Osteoblast (primary cell): ENCODE results near the gene ZFHX3. TPM values are rescaled to one million over a fixed set of nuclear protein-coding genes. Genes with fewer than 3 reads are reported as not detected.

Experiments used
- DNase-seq: peaks from one replicate; pipeline ENCODE4 v3.0.0; 2011; ENCODE audit warnings: low spot score, mixed read lengths; ENCODE audit not compliant: insufficient read length; ENCODE audit errors: missing footprints
- H2AFZ ChIP-seq: 2 replicates; pipeline ENCODE4 v1.6.0; 2011; ENCODE audit warnings: mild to moderate bottlenecking, low read length
- H3K27ac ChIP-seq: 2 replicates; pipeline ENCODE4 v1.5.1; 2011; ENCODE audit warnings: mild to moderate bottlenecking, low read depth, low read length, moderate library complexity
- H3K27me3 ChIP-seq: 2 replicates; pipeline ENCODE4 v1.6.0; 2012; ENCODE audit warnings: mild to moderate bottlenecking, control low read depth, inconsistent platforms, low read length, moderate library complexity; ENCODE audit not compliant: insufficient read depth
- H3K36me3 ChIP-seq: 2 replicates; pipeline ENCODE4 v1.5.1; 2011; ENCODE audit warnings: mild to moderate bottlenecking, low read length, control low read depth, moderate library complexity; ENCODE audit not compliant: insufficient read depth
- H3K4me1 ChIP-seq: 2 replicates; pipeline ENCODE4 v1.5.1; 2011; ENCODE audit warnings: mild to moderate bottlenecking, low read length, control low read depth, moderate library complexity; ENCODE audit not compliant: insufficient read depth
- H3K4me2 ChIP-seq: 2 replicates; pipeline ENCODE4 v1.6.0; 2011; ENCODE audit warnings: mild to moderate bottlenecking, low read length; ENCODE audit not compliant: insufficient read depth
- H3K4me3 ChIP-seq: fragments of 200-600 bp; sonication (generic); 3 replicates; pipeline ENCODE4 v1.5.1; 2012; ENCODE audit warnings: mild to moderate bottlenecking, low read length, inconsistent platforms; ENCODE audit not compliant: insufficient read depth
- H3K79me2 ChIP-seq: 2 replicates; pipeline ENCODE4 v1.6.0; 2012; ENCODE audit warnings: mild to moderate bottlenecking, low read length, control low read depth, inconsistent platforms; ENCODE audit not compliant: insufficient read depth
- H3K9me3 ChIP-seq: 2 replicates; pipeline ENCODE4 v1.5.1; 2011; ENCODE audit warnings: low read depth, low read length, control low read depth
- H4K20me1 ChIP-seq: 2 replicates; pipeline ENCODE4 v1.6.0; 2012; ENCODE audit warnings: mild to moderate bottlenecking, low read length, control low read depth; ENCODE audit not compliant: insufficient read depth
- CTCF ChIP-seq: IDR thresholded peaks from 2 replicates; pipeline ENCODE4 v1.5.1; 2011; ENCODE audit warnings: mild to moderate bottlenecking, low read depth, low read length, moderate library complexity; ENCODE audit errors: extremely low read depth
- total RNA-seq: library from RNA; depleted of rRNA; stranded (reverse); fragments of >200 nt; gene quantifications from 2 replicates; pipeline ENCODE4 v1.2.3, GENCODE V29; 2012

Gene ZFHX3
- total RNA-seq, 1 donor: 14.5 TPM

- H3K27ac ChIP-seq: peak overlapping the region; percentile 88
- H3K4me1 ChIP-seq: peaks cover 69% of the 10 kb centered on the region
- H3K9me3 ChIP-seq: no peaks in the 10 kb centered on the region
- peaks cover 91% of the 10 kb centered on the region for H3K79me2 ChIP-seq
- H4K20me1 ChIP-seq: peaks cover 1% of the 10 kb centered on the region
- peak overlapping the region; percentile 87 for H3K4me3 ChIP-seq
- peak overlapping the region; percentile 93 for H3K4me2 ChIP-seq
- no peaks in the 10 kb centered on the region for H3K36me3 ChIP-seq
- no peak overlapping the region for H2AFZ ChIP-seq
- TF ChIP-seq CTCF: no peak
- DNase-seq: peak; percentile 65
- no peaks in the 10 kb centered on the region for H3K27me3 ChIP-seq
Measured at GRCh38 chr16:73046849-73047214, 1.1 kb downstream of the ZFHX3 start.

GRCh38 chr16:73046202-73046848 is 1.6 kb downstream of the ZFHX3 start:
- H3K79me2 ChIP-seq: peaks cover 91% of the 10 kb centered on the region
- peak overlapping the region; percentile 87 for H3K4me3 ChIP-seq
- peak; percentile 73 for DNase-seq
- no peak for TF ChIP-seq CTCF
- no peaks in the 10 kb centered on the region for H3K9me3 ChIP-seq
- H4K20me1 ChIP-seq: peaks cover 6% of the 10 kb centered on the region
- H3K36me3 ChIP-seq: no peaks in the 10 kb centered on the region
- H3K27ac ChIP-seq: peak overlapping the region; percentile 88
- H3K4me1 ChIP-seq: peaks cover 63% of the 10 kb centered on the region
- no peak overlapping the region for H2AFZ ChIP-seq
- H3K27me3 ChIP-seq: no peaks in the 10 kb centered on the region
- H3K4me2 ChIP-seq: peak overlapping the region; percentile 93

DNA sequence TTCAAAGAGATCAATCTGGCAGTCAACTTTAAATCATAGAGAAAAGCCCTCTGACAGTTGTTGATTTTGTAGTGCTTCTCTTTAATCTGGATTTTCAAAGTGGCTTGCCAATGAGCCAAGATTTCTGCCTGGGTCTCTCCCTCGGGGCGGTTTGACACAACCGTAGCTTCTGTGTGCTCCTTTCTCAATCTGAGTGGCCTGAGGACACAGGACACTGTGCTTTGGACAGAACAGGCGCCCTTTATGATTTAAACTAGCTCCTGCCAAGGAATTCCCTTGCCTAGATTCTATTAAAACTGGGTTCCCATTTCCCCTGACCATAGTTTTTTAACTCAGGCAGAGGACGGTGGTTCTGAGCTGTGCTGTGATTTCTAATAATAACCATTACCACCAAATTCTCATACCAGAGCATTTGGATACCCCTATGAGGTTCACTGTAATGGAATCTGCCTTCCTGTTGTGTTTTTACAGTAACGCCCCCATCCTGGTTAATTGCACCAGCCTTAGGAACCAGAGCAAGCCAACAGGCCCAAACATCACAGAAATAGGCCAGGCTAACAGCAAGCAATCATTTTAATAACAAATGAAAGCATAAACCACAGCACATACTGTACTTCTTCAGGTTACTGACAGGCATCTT is 4.0 kb downstream of the ZFHX3 start:
- peaks cover 47% of the 10 kb centered on the region for H3K4me1 ChIP-seq
- peak overlapping the region; percentile 37 for H2AFZ ChIP-seq
- peak; percentile 91 for DNase-seq
- H3K36me3 ChIP-seq: no peaks in the 10 kb centered on the region
- peak overlapping the region; percentile 16 for H3K4me3 ChIP-seq
- TF ChIP-seq CTCF: no peak
- peaks cover 11% of the 10 kb centered on the region for H4K20me1 ChIP-seq
- H3K79me2 ChIP-seq: peaks cover 92% of the 10 kb centered on the region
- H3K4me2 ChIP-seq: peak overlapping the region; percentile 54
- H3K27me3 ChIP-seq: no peaks in the 10 kb centered on the region
- no peaks in the 10 kb centered on the region for H3K9me3 ChIP-seq
- peak overlapping the region; percentile 83 for H3K27ac ChIP-seq

DNA sequence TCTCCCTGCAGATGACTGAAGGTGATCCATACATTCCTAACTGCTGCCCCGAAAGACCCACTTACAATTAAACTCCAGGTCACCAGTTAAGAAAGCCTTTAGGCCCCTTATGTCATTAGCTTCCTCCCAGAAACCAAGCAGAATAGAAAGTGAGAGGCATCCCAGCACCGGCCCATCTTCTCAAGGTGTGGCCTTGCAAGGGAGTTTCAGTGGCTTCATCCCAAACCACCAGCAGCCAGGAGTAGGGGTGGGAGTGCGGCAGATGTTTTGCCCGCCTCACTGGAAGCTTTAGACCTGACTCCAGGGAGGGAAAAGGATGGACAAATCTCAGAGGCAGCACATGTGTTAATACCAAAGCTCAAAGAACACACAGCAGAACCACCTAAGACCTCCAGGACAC is 5.1 kb downstream of the ZFHX3 start:
- Histone ChIP-seq H3K4me3 (no peak overlapping the region), H3K27me3 (no peaks in the 10 kb centered on the region), H4K20me1 (peaks cover 17% of the 10 kb centered on the region), H3K4me2 (no peak overlapping the region), H3K79me2 (peaks cover 93% of the 10 kb centered on the region), H2AFZ (no peak overlapping the region), H3K27ac (peak overlapping the region; percentile 83), H3K9me3 (no peaks in the 10 kb centered on the region), H3K36me3 (no peaks in the 10 kb centered on the region), H3K4me1 (peaks cover 42% of the 10 kb centered on the region)
- no peak for TF ChIP-seq CTCF
- DNase-seq: no peak
